T-helper 1 cell treated with Interleukin-12 subunit alpha and Interleukin-12 subunit beta and Interleukin-4 antibody, amounts not matched to agents 30 μg/mL and 1 μg/mL, for 36 hours (primary cell): ENCODE results near the gene INTS12.
A peak's percentile ranks its signal among the peaks of the same experiment; 100 is the strongest.
"Not testable (repeated sequence)": the region's sequence is repeated elsewhere in the genome, so short reads cannot be mapped to it uniquely, and the experiment has no call there.

Experiments
- H3K27ac Mint-ChIP-seq: one replicate; pipeline ENCODE4 v1.8.0; 2021; ENCODE audit warnings: mild to moderate bottlenecking, mixed read lengths
- H3K27me3 Mint-ChIP-seq: one replicate; pipeline ENCODE4 v1.8.0; 2021; ENCODE audit warnings: low read depth, mixed read lengths
- H3K36me3 Mint-ChIP-seq: one replicate; pipeline ENCODE4 v1.8.0; 2021; ENCODE audit warnings: low read depth, mixed read lengths
- H3K4me1 Mint-ChIP-seq: one replicate; pipeline ENCODE4 v1.8.0; 2021; ENCODE audit warnings: low read depth, mixed read lengths
- H3K4me3 Mint-ChIP-seq: one replicate; pipeline ENCODE4 v1.8.0; 2021; ENCODE audit warnings: mild to moderate bottlenecking, moderate library complexity, mixed read lengths
- H3K9me3 Mint-ChIP-seq: one replicate; pipeline ENCODE4 v1.8.0; 2021; ENCODE audit warnings: mixed read lengths

The INTS12 gene, protein sequence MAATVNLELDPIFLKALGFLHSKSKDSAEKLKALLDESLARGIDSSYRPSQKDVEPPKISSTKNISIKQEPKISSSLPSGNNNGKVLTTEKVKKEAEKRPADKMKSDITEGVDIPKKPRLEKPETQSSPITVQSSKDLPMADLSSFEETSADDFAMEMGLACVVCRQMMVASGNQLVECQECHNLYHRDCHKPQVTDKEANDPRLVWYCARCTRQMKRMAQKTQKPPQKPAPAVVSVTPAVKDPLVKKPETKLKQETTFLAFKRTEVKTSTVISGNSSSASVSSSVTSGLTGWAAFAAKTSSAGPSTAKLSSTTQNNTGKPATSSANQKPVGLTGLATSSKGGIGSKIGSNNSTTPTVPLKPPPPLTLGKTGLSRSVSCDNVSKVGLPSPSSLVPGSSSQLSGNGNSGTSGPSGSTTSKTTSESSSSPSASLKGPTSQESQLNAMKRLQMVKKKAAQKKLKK

DNA sequence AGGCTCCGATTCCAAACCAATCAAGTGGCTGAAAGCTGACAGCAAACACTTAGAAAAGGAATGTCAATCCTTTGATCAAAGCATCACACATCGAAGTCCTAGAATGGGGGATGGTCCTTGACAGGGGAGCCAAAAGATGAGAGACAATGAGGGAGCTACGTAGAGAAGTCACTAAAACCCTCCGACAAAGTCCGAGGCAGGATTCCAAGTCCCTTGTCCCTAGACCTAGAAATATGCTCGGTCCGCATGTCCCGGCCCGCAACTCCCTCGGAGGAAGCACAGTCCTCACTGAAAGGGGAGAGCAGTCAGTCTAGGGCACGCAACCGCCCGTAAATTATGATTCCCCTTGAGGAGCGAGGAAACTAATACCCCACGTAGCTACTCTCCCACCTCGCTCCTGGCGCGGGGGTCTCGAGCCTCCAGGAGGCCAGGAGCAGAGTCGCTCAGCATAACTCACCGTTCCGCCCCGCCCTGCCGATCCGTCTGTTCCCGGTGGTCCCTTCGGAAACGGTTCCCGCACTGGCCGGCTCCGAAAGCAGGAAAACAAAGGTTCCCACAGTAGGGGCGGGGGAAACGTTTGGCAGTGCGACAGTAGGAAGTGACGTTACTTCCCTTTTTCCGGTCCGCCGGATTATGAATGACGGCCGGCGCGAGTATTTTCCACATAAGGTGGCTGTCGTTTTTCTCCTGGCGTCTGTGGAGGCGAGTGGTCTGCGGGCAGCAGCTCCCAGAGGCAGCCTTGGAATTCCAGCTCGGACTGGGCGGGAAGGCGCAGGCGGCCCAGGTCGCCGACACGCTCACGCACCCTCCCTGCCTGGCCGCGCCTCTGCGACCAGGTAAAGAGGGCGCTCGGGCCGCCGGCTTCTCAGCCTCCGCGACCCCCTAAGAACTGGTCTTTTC lies at the start of gene INTS12, which contains the start of gene GSTCD:
INTS12 (minus strand) TSS at position 509 of the 900 bp plus-strand sequence. CDS start 8,684 bp downstream, outside the sequence.
GSTCD (plus strand) TSS at position 604 of the 900 bp plus-strand sequence. CDS start 8,830 bp downstream, outside the sequence.
- H3K4me3 Mint-ChIP-seq: peak within 1 kb of the TSS; percentile 98
- peaks cover 3% of the 10 kb centered on the region for H3K36me3 Mint-ChIP-seq
- H3K27ac Mint-ChIP-seq: peak within 1 kb of the TSS; percentile 92
- no peaks in the 10 kb centered on the region for H3K27me3 Mint-ChIP-seq
- no peaks in the 10 kb centered on the region for H3K9me3 Mint-ChIP-seq
- H3K4me1 Mint-ChIP-seq: peaks cover 24% of the 10 kb centered on the region

DNA sequence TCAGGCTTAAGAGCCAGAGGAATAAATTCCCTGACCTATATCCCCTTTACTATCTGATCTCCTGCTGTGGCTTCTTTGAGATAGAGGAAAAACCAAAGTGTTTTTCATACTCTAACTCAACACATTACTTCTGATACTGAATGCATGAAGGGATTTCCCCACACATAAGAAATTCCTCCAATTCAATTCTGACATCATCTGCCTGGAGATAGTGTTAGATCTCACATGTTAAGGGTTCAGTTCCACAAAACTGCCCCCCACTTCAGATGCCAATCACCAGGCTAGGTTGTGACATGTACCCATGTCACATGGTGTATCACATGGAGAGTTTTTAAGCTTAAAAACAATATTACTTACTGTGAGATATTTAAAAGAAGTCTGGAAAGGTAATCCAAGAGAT lies 46.9 kb upstream of the INTS12 start:
- no peak overlapping the region for H3K4me3 Mint-ChIP-seq
- no peaks in the 10 kb centered on the region for H3K27me3 Mint-ChIP-seq
- no peaks in the 10 kb centered on the region for H3K9me3 Mint-ChIP-seq
- H3K27ac Mint-ChIP-seq: no peak overlapping the region
- H3K36me3 Mint-ChIP-seq: no peaks in the 10 kb centered on the region
- no peaks in the 10 kb centered on the region for H3K4me1 Mint-ChIP-seq

DNA sequence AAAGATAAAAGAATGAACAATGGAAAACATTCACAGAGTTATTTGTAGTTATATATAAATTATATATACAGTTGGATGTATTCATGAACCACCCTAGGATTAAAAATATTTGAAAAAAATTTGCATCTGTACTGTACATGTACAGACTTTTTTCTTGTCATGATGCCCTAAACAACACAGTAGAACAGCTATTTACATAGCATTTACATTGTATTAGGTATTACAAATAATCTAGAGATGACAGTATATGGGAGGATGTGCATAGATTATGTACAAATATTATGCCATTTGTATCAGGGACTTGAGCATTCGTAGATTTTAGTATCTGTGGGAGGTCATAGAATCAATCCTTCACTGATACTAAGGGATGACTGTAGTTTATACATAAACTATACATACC lies 44.9 kb upstream of the INTS12 start:
- Mint-ChIP-seq H3K4me1 (no peaks in the 10 kb centered on the region), H3K9me3 (no peaks in the 10 kb centered on the region), H3K36me3 (no peaks in the 10 kb centered on the region), H3K4me3 (no peak overlapping the region), H3K27ac (no peak overlapping the region), H3K27me3 (no peaks in the 10 kb centered on the region)

DNA sequence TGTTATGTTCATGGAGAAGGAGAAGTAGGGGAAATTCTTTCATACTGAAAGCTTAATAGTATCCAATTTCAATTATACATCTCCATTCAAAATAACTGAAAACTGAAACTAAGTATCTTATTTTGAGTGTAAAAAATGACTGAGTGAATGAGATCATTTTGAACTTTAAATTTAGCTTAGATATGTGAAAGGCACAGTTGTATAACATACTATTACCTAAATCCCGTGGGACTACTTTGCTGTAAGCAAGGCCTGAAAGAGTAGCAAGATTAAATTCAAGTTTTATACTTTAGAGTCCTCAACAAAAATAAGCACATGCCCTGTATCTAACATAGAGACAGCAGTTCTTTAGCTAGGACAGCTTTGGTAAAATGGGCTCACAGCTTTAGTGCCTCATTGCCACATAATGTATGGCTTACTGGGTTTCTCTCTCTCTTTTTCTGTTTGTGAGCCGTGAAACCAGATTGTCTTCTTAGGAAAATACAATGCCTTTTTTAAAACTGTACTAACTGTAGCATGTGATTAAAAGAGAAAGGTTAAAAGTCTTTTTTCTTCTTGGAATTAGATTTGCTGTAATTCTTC lies 43.3 kb upstream of the INTS12 start:
- H3K27me3 Mint-ChIP-seq: no peaks in the 10 kb centered on the region
- H3K27ac Mint-ChIP-seq: no peak overlapping the region
- no peak overlapping the region for H3K4me3 Mint-ChIP-seq
- H3K4me1 Mint-ChIP-seq: no peaks in the 10 kb centered on the region
- no peaks in the 10 kb centered on the region for H3K36me3 Mint-ChIP-seq
- H3K9me3 Mint-ChIP-seq: no peaks in the 10 kb centered on the region

DNA sequence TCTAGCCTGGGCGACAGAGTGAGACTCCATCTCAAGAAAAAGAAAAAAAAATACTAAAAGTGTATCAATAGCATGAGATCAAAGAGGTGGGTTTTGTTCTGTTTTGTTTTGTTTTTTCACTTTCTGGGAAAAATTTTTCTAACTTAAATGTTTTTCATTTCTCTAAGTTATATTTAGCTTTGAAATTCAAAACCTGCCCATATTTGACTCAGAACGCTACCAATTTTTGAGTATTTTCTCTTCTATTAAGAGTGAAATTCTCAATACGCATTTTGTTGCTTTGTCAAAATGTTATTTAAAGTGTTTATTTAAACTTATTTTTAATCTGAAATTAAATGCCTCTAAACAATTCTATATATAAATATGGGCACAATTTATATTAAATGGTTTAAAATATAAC lies 39.7 kb upstream of the INTS12 start:
- no peaks in the 10 kb centered on the region for H3K36me3 Mint-ChIP-seq
- no peaks in the 10 kb centered on the region for H3K9me3 Mint-ChIP-seq
- no peaks in the 10 kb centered on the region for H3K4me1 Mint-ChIP-seq
- no peak overlapping the region for H3K27ac Mint-ChIP-seq
- no peak overlapping the region for H3K4me3 Mint-ChIP-seq
- H3K27me3 Mint-ChIP-seq: no peaks in the 10 kb centered on the region

DNA sequence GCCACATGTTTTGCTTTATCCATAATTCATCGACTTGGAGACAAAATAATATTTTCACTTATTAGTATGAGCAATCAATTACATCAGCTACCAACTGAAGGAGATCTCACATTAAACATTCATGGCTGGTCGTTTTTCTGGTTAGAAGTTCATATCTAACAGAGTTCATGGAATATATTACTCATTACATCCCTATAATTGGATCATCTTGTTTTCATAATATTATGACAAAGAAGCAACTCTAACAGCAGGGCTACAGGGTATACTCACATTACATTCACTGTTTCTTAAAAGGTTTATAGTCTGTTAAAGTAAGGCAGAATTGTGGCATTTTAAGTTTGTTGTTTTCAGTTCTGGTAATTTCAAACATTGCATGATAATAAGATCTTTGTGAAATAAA lies 33.1 kb upstream of the INTS12 start:
- Mint-ChIP-seq H3K4me3 (no peak overlapping the region), H3K36me3 (peaks cover 14% of the 10 kb centered on the region)

DNA sequence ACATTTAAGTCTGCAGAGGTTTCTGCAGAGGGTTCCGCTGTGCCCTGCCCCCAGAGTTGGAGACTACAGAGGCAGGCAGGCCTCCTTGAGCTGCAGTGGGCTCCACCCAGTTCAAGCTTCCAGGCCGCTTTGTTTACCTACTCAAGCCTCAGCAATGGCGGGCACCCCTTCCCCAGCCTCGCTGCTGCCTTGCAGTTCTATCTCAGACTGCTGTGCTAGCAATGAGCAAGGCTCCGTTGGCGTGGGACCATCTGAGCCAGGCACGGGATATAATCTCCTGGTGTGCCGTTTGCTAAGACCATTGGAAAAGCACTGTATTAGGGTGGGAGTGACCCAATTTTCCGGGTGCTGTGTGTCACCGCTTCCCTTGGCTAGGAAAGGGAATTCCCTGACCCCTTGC lies 26.7 kb upstream of the INTS12 start:
- Mint-ChIP-seq H3K36me3 (peaks cover 43% of the 10 kb centered on the region), H3K9me3 (peaks cover 54% of the 10 kb centered on the region)
- H3K4me1 Mint-ChIP-seq, H3K27me3 Mint-ChIP-seq, H3K27ac Mint-ChIP-seq, H3K4me3 Mint-ChIP-seq: not testable (repeated sequence)

More for the DNA sequence above, 33.1 kb upstream of the INTS12 start:
- Mint-ChIP-seq H3K27ac (no peak overlapping the region), H3K4me1 (no peaks in the 10 kb centered on the region), H3K27me3 (no peaks in the 10 kb centered on the region), H3K9me3 (peaks cover 30% of the 10 kb centered on the region)

DNA sequence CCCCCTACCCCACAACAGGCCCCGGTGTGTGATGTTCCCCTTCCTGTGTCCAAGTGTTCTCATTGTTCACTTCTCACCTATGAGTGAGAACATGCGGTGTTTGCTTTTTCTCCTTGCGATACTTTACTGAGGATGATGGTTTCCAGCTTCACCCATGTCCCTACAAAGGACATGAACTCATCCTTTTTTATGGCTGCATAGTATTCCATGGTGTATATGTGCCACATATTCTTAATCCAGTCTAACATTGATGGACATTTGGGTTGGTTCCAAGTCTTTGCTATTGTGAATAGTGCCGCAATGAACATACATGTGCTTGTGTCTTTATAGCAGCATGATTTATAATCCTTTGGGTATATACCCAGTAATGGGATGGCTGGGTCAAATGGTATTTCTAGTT lies 21.4 kb upstream of the INTS12 start:
- H3K9me3 Mint-ChIP-seq: peaks cover 33% of the 10 kb centered on the region
- H3K4me1 Mint-ChIP-seq, H3K27ac Mint-ChIP-seq, H3K27me3 Mint-ChIP-seq, H3K4me3 Mint-ChIP-seq: not testable (repeated sequence)
- H3K36me3 Mint-ChIP-seq: peaks cover 40% of the 10 kb centered on the region

DNA sequence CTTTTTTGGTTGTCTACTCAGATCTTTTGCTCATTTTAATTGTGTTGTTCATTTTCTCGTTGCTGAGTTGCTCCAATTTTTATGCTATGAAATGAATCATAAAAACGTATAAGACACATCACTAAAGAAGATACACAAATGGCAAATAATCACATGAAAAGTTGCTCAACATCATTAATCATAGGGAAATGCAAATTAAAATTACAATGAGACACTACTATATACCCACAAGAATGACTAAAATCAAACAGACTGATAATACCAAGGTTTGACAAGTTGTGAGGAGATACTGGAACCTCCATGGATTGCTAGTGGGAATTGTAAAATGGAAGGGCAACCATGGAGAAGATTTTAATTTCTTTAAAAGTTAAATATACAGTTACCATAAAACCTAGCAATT lies 17.1 kb upstream of the INTS12 start:
- Mint-ChIP-seq H3K4me3 (no peak overlapping the region), H3K9me3 (peaks cover 13% of the 10 kb centered on the region), H3K4me1 (no peaks in the 10 kb centered on the region), H3K36me3 (peaks cover 16% of the 10 kb centered on the region), H3K27ac (no peak overlapping the region), H3K27me3 (no peaks in the 10 kb centered on the region)

DNA sequence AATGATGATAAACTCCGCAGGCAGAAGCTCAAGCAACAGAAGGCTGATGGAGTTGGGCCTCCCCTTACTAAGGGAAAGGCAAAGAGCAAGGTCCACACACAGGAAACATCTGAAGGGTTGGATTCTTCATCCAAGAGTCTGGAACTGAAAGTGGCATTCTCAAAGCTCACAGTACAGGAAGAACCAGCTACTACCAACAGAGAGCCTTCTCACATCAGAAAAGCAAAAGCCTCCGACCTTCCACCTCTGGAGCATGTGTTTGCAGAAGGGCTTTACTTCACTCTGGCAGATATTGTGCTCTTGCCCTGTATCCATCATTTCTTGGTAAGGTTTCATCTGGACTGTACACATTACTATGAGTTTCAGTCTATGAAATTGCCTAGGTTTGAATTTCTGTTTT lies 10.7 kb upstream of the INTS12 start:
- H3K27me3 Mint-ChIP-seq: peaks cover under 1% of the 10 kb centered on the region

DNA sequence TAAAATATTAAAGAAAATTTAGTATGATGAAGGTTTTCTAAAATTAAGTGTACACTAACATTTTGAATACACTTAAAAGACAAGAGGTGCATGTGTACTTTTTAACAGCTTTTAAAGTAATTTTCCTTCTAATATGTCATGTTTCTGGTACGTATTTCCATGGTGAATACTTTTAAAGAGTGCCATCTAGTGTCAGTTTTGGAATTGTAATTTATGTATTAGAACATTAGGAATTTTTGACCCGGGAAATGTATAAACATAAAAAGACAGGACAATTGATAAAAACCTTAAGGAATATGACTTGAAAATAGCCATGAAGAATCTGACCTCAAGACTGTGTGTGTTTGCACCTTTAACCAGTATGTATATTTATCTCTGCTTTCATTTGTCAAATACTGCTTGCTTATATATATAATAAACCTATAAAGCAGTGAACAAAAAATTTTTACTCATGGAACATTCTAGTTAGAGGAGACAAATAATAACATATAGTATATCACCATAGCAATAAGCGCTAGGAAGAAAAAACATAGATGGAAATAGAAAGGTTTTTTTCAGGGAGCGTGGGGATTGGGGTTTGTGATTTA lies 7.3 kb upstream of the INTS12 start:
- no peak overlapping the region for H3K27ac Mint-ChIP-seq
- H3K36me3 Mint-ChIP-seq: no peaks in the 10 kb centered on the region
- H3K9me3 Mint-ChIP-seq: no peaks in the 10 kb centered on the region
- peaks cover 5% of the 10 kb centered on the region for H3K4me1 Mint-ChIP-seq
- H3K4me3 Mint-ChIP-seq: no peak overlapping the region
- H3K27me3 Mint-ChIP-seq: peaks cover 3% of the 10 kb centered on the region

More for the DNA sequence above, 10.7 kb upstream of the INTS12 start:
- Mint-ChIP-seq H3K36me3 (no peaks in the 10 kb centered on the region), H3K4me1 (peaks cover 2% of the 10 kb centered on the region), H3K9me3 (no peaks in the 10 kb centered on the region), H3K27ac (no peak overlapping the region), H3K4me3 (no peak overlapping the region)

DNA sequence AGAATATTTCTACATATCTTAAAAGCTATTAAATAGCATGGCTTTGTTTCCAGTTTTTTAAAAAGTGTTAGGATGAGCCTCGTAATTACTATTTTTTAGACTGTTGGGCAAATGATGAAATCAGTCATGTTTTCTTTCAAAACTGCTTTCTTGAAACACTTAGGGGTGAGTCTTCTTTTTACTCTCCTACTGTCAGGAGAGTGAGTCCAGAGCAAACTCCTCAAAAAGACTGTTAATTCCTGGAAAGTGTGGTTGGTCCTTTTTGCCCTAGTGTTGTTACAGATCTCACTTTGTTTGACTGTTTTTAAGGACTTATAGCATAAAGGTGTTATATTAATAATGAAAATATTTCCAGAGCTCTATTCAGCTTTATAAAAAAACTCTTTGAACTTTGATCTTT lies 6.4 kb upstream of the INTS12 start:
- no peaks in the 10 kb centered on the region for H3K9me3 Mint-ChIP-seq
- H3K4me1 Mint-ChIP-seq: peaks cover 5% of the 10 kb centered on the region
- no peaks in the 10 kb centered on the region for H3K36me3 Mint-ChIP-seq
- no peak overlapping the region for H3K27ac Mint-ChIP-seq
- no peak overlapping the region for H3K4me3 Mint-ChIP-seq
- H3K27me3 Mint-ChIP-seq: peaks cover 3% of the 10 kb centered on the region

DNA sequence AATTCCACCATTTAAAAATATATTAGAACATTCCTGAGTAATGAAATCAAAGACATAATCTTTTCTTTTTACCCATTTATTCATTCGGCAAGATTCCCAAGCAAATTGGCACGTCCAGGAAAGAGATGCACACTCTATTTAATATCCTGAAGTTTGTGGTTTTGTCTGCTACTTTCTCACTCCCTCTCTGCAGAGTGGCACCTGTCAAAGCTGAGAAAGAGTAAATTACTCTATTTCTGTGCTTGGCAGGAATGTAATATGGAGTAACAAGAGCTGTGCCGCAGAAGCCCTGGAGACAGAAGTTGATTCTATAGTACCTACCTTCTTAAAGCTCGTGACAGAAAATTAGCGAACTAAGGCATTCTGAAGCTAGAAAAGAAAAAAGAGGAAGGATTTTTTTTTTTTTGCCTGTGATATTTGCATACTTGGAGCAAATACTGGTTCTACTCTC lies 5.6 kb upstream of the INTS12 start:
- H3K36me3 Mint-ChIP-seq: no peaks in the 10 kb centered on the region
- no peak overlapping the region for H3K4me3 Mint-ChIP-seq
- H3K27me3 Mint-ChIP-seq: peaks cover 3% of the 10 kb centered on the region
- H3K4me1 Mint-ChIP-seq: peaks cover 11% of the 10 kb centered on the region
- no peaks in the 10 kb centered on the region for H3K9me3 Mint-ChIP-seq
- H3K27ac Mint-ChIP-seq: no peak overlapping the region

DNA sequence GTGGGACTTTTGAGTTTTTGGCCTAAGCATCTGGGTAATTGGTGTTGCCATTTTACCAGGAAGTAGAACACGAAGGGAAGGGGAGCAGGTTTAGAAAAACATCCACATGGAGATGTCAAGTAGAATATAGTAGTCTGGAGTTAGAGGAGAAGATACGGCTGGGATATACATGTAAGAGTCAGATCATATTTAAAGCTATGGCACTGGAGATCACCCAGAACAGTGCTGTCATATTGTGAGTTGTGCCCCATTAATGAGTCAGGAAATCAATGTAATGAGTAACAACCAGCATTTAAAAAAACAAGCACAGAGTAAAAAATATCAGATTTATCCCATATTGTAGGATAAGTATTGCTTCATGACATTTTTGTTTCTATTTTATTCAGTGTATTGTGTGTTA lies 4.3 kb upstream of the INTS12 start:
- Mint-ChIP-seq H3K27me3 (peaks cover 3% of the 10 kb centered on the region), H3K27ac (no peak overlapping the region)

More for the DNA sequence above, 4.3 kb upstream of the INTS12 start:
- peaks cover 11% of the 10 kb centered on the region for H3K4me1 Mint-ChIP-seq
- H3K4me3 Mint-ChIP-seq: no peak overlapping the region
- H3K9me3 Mint-ChIP-seq: no peaks in the 10 kb centered on the region
- H3K36me3 Mint-ChIP-seq: no peaks in the 10 kb centered on the region
